22Rv1 (cell line): ENCODE measurements around the gene ACVR1B.

Source experiments
- CTCF ChIP-seq: fragments of 450-650 bp; IDR thresholded peaks from 2 replicates; pipeline ENCODE4 v1.5.1; 2017; ENCODE audit warnings: mild to moderate bottlenecking
- ZFX ChIP-seq: fragments of 450-650 bp; IDR thresholded peaks from 2 replicates; pipeline ENCODE4 v1.6.1; 2017; ENCODE audit warnings: antibody characterized with exemption, borderline replicate concordance

- TF ChIP-seq CTCF (no peak), ZFX (no peak)
These were observed 9.9 kb upstream of the ACVR1B start for GRCh38 chr12:51941604-51942003.
